ENCODE results near the gene TCTN1. TPM values are rescaled to one million over a fixed set of nuclear protein-coding genes. Genes with fewer than 3 reads are reported as not detected.
A peak's percentile ranks its signal among the peaks of the same experiment; 100 is the strongest.

TCTN1 gene
- total and polyA plus RNA-seq, 2 donors (not counting 3 experiments of a cell fraction or from before 2014, with no cell fraction given), result 21.1 to 23.3 TPM

GRCh38 chr12:110577864-110578693 lies 35.9 kb upstream of the TCTN1 start:
- peaks cover 93% of the 10 kb centered on the region for H3K79me2 ChIP-seq (ENCODE audit: control insufficient read depth, insufficient read depth, low read length)
- no peak overlapping the region for H3K4me3 ChIP-seq (replicated peaks in 1 of 3; ENCODE audit: insufficient read depth in 1 of 3, low read depth in 1 of 3, low read length in 3 of 3)
- no peak overlapping the region for H3K9ac ChIP-seq (replicated peaks; ENCODE audit: extremely low read depth, insufficient read depth, low read length)
- H3K9me3 ChIP-seq (replicated peaks; ENCODE audit: control insufficient read depth, insufficient read depth, low read length), result no peaks in the 10 kb centered on the region
- dilution Hi-C loops (cut with MboI; ENCODE audit: extremely low pct_ligation_motif_present, low sequenced_read_pairs) (no loop called here), intact Hi-C loops (cut with micrococcal nuclease) (no loop called here)
- no peaks in the 10 kb centered on the region for H3K36me3 ChIP-seq (ENCODE audit: control insufficient read depth in 2 of 2, extremely low read depth in 1 of 2, insufficient read depth in 2 of 2, low read length in 2 of 2)
- no peak overlapping the region for H2AFZ ChIP-seq (ENCODE audit: low read depth, low read length)
- H4K20me1 ChIP-seq (replicated peaks; ENCODE audit: control insufficient read depth, extremely low read depth, insufficient read depth, low read length), result no peaks in the 10 kb centered on the region
- DNase-seq (ENCODE audit: low read depth, low spot score), result peak; percentile 48
- H3K4me1 ChIP-seq (ENCODE audit: control insufficient read depth, extremely low read depth, insufficient read depth, low read length), result peaks cover 20% of the 10 kb centered on the region
- no TSS peak for BruUV-seq (replicated peaks)
- TF ChIP-seq JUN (IDR thresholded peaks at IDR 0.05; ENCODE audit: borderline replicate concordance, insufficient read depth, insufficient read length, low read depth) (no peak), FOS (IDR thresholded peaks at IDR 0.05; ENCODE audit: borderline replicate concordance, insufficient read depth, low read length) (peak; percentile 66), POLR2A (IDR thresholded peaks at IDR 0.05; ENCODE audit: low read depth, low read length) (no peak), MYC (IDR thresholded peaks at IDR 0.05; ENCODE audit: low read depth, low read length) (no peak)
- no peaks in the 10 kb centered on the region for H3K9me1 ChIP-seq (replicated peaks; ENCODE audit: control insufficient read depth, extremely low read depth, insufficient read depth, low read length)
- POLR2A ChIA-PET, result no interaction called here
- CTCF ChIA-PET, result interaction anchor here (1.2 to 2.0 kb wide), 2 partner anchors 22 to 109 kb away, joined by 3 to 7 read pairs; partner anchors contain the start of gene FAM216A
- FAIRE-seq, result peak; percentile 8
- peak overlapping the region; percentile 14 for H3K4me2 ChIP-seq (ENCODE audit: insufficient read depth, low read length)
- H3K27ac ChIP-seq (ENCODE audit: insufficient read depth, low read depth, low read length), result peak overlapping the region; percentile 42
- no peaks in the 10 kb centered on the region for H3K27me3 ChIP-seq (ENCODE audit: control insufficient read depth in 2 of 2, insufficient read depth in 2 of 2, low read length in 2 of 2)

- no peaks in the 10 kb centered on the region for H3K9me3 ChIP-seq (replicated peaks; ENCODE audit: control insufficient read depth, insufficient read depth, low read length)
- no peak overlapping the region for H3K27ac ChIP-seq (ENCODE audit: insufficient read depth, low read depth, low read length)
- FAIRE-seq, result no peak
- peaks cover 86% of the 10 kb centered on the region for H3K79me2 ChIP-seq (ENCODE audit: control insufficient read depth, insufficient read depth, low read length)
- no TSS peak for BruUV-seq (replicated peaks)
- H3K9ac ChIP-seq (replicated peaks; ENCODE audit: extremely low read depth, insufficient read depth, low read length), result no peak overlapping the region
- ChIA-PET POLR2A (interaction anchor here (0.6 kb wide), 1 partner anchor 14 kb away, joined by 3 read pairs; no protein-coding TSS in a partner anchor), CTCF (interaction anchor here (0.9 to 2.0 kb wide), 3 partner anchors 21 to 110 kb away, joined by 3 to 7 read pairs (median 3); partner anchors contain the start of gene FAM216A)
- no peak for TF ChIP-seq POLR2A (IDR thresholded peaks at IDR 0.05; ENCODE audit: low read depth, low read length)
- TF ChIP-seq EZH2 (IDR thresholded peaks at IDR 0.05; ENCODE audit: borderline replicate concordance, low read depth, low read length, severe bottlenecking), result no peak
- TF ChIP-seq GATA2 (IDR thresholded peaks at IDR 0.05; ENCODE audit: insufficient read depth, insufficient read length, low read depth, low read length), result no peak
- TF ChIP-seq MAX (IDR thresholded peaks at IDR 0.05; ENCODE audit: insufficient read depth, insufficient read length), result no peak
- TF ChIP-seq JUN (IDR thresholded peaks at IDR 0.05; ENCODE audit: borderline replicate concordance, insufficient read depth, insufficient read length, low read depth), result no peak
- no peak for TF ChIP-seq MYC (IDR thresholded peaks at IDR 0.05; ENCODE audit: low read depth, low read length)
- no peak for TF ChIP-seq CTCF (IDR thresholded peaks at IDR 0.05; ENCODE audit: extremely low read depth in 1 of 2, insufficient read depth in 1 of 2, low read depth in 1 of 2, low read length in 2 of 2)
- TF ChIP-seq FOS (IDR thresholded peaks at IDR 0.05; ENCODE audit: borderline replicate concordance, insufficient read depth, low read length), result no peak
- TF ChIP-seq POLR2AphosphoS5 (IDR thresholded peaks at IDR 0.05; ENCODE audit: insufficient read depth, low read depth, low read length), result no peak
- intact Hi-C loops (cut with micrococcal nuclease), result no loop called here
- peak overlapping the region; percentile 14 for H3K4me2 ChIP-seq (ENCODE audit: insufficient read depth, low read length)
- no peaks in the 10 kb centered on the region for H3K27me3 ChIP-seq (ENCODE audit: control insufficient read depth in 2 of 2, insufficient read depth in 2 of 2, low read length in 2 of 2)
- no peaks in the 10 kb centered on the region for H3K36me3 ChIP-seq (ENCODE audit: control insufficient read depth in 2 of 2, extremely low read depth in 1 of 2, insufficient read depth in 2 of 2, low read length in 2 of 2)
- no peaks in the 10 kb centered on the region for H3K9me1 ChIP-seq (replicated peaks; ENCODE audit: control insufficient read depth, extremely low read depth, insufficient read depth, low read length)
- no peaks in the 10 kb centered on the region for H4K20me1 ChIP-seq (replicated peaks; ENCODE audit: control insufficient read depth, extremely low read depth, insufficient read depth, low read length)
- H3K4me3 ChIP-seq (replicated peaks in 1 of 3; ENCODE audit: insufficient read depth in 1 of 3, low read depth in 1 of 3, low read length in 3 of 3), result no peak overlapping the region
- H3K4me1 ChIP-seq (ENCODE audit: control insufficient read depth, extremely low read depth, insufficient read depth, low read length), result peaks cover 26% of the 10 kb centered on the region
- dilution Hi-C loops (cut with MboI; ENCODE audit: extremely low pct_ligation_motif_present, low sequenced_read_pairs), result no loop called here
- H2AFZ ChIP-seq (ENCODE audit: low read depth, low read length), result no peak overlapping the region
- no peak for DNase-seq (ENCODE audit: low read depth, low spot score)
Measured at GRCh38 chr12:110578694-110579534, 35.0 kb upstream of the TCTN1 start.
